HUES6 (cell line): ENCODE results near the gene ARMC2.

Experiments
- H3K27ac ChIP-seq: 2 replicates; pipeline ENCODE4 v1.7.0; 2013; ENCODE audit warnings: low read depth, mild to moderate bottlenecking, low read length, inconsistent platforms
- H3K27me3 ChIP-seq: 2 replicates; pipeline ENCODE4 v1.6.1; 2013; ENCODE audit warnings: low read length; ENCODE audit not compliant: control insufficient read depth, insufficient read depth
- H3K36me3 ChIP-seq: 2 replicates; pipeline ENCODE4 v1.6.1; 2013; ENCODE audit warnings: low read length; ENCODE audit not compliant: control insufficient read depth, insufficient read depth
- H3K4me1 ChIP-seq: 2 replicates; pipeline ENCODE4 v1.6.1; 2013; ENCODE audit warnings: low read length; ENCODE audit not compliant: control insufficient read depth, insufficient read depth
- H3K4me3 ChIP-seq: 2 replicates; pipeline ENCODE4 v1.5.1; 2013; ENCODE audit warnings: low read depth, low read length
- H3K9ac ChIP-seq: one replicate; pipeline ENCODE4 v1.6.1; 2013; ENCODE audit warnings: mild to moderate bottlenecking, low read length
- H3K9me3 ChIP-seq: 2 replicates; pipeline ENCODE4 v1.6.1; 2013; ENCODE audit warnings: low read depth, low read length; ENCODE audit not compliant: control insufficient read depth, insufficient read depth

Gene ARMC2

GRCh38 chr6:108848116-108848868 lies at the start of gene ARMC2:
ARMC2 (plus strand) TSS chr6:108848422; CDS start chr6:108854268, 5,846 bp downstream.
- H3K9ac ChIP-seq, result peak within 1 kb of the TSS; percentile 73
- H3K36me3 ChIP-seq, result no peaks in the 10 kb centered on the region
- no peaks in the 10 kb centered on the region for H3K27me3 ChIP-seq
- peak within 1 kb of the TSS; percentile 94 for H3K4me3 ChIP-seq
- H3K9me3 ChIP-seq, result no peaks in the 10 kb centered on the region
- H3K27ac ChIP-seq, result 0 out of 2 replicates have a peak within 1 kb of the TSS, but pooled peaks have one; percentile 31
- peaks cover 6% of the 10 kb centered on the region for H3K4me1 ChIP-seq

DNA sequence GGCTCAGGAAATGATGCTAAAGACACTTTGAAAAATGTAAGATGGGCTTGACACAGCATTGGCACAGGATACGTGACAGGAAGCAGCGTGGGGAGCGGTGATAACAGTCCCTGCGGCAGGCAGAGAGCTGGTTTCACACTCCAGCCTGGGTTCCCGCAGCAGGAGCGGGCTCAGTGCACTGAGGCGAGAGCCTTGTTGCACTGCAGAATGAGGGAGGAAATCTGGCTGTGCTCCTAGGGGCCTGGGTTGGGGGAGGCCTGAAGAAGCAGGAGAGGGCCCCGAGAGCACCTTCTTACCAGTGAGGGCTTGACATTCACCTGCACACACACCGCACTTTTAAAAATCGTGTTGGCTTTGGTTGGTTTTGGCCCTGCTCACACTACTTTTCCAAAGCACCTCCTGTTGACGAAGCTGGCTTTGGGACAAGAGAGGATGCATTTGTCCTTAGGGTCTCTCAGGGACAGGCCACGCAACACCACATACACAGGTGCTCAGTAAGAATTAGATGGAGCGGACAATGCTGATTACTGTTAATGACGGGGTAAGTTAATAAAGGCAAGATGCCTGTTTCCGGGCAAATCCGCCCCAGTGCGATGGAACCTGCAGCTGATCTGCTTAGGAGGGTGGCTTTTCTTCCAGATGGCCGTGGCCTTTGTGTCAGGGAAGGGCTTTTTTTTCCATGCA lies 49.4 kb upstream of the ARMC2 start:
- Histone ChIP-seq H3K9me3 (no peaks in the 10 kb centered on the region), H3K4me3 (no peak overlapping the region), H3K27ac (no peak overlapping the region), H3K9ac (no peak overlapping the region), H3K27me3 (no peaks in the 10 kb centered on the region; the same call in 1 of the 2 replicates), H3K36me3 (no peaks in the 10 kb centered on the region), H3K4me1 (peaks cover 7% of the 10 kb centered on the region; the same call in 1 of the 2 replicates)

DNA sequence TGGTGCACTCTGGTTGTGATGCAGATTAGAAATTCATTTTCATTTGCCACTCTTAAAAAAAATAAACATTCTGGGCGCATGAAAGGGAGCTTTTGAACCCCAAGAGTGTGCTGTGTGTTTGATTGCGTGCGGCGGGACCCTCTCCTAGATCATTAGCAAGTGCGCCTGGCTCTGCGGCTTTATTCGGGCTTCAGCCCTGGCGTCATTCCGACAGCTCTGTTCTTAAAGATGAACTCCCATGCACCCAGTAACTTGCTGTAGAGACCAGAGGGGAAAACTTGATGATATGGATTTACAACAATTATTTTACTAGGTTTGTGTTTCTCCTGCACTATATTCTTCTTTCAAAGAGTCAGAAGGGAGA lies 48.9 kb upstream of the ARMC2 start:
- Histone ChIP-seq H3K9ac (no peak overlapping the region), H3K4me3 (no peak overlapping the region), H3K9me3 (no peaks in the 10 kb centered on the region), H3K27me3 (no peaks in the 10 kb centered on the region; the same call in 1 of the 2 replicates), H3K27ac (no peak overlapping the region), H3K4me1 (peaks cover 7% of the 10 kb centered on the region; the same call in 1 of the 2 replicates), H3K36me3 (no peaks in the 10 kb centered on the region)

DNA sequence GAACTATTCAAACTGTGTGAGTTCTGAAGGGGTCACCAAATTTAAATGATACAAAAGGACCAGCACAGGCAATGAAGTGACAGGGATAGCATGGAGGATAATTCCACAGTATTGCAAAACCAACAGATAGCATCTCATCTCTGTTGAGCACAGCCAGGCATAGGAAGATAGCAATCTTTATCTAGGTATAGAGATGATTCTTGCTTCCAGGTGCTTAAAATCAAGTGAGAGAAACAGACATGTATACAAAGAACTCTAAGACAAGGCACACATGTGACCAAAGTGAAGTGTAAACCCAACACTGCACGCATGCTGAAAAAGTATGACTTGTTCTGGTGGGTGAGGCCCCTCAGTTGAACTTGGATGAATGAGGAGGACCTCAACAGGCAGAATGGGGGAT lies 48.4 kb upstream of the ARMC2 start:
- Histone ChIP-seq H3K27me3 (no peaks in the 10 kb centered on the region; the same call in 1 of the 2 replicates), H3K36me3 (no peaks in the 10 kb centered on the region), H3K9me3 (no peaks in the 10 kb centered on the region), H3K27ac (no peak overlapping the region), H3K4me1 (peaks cover 7% of the 10 kb centered on the region; the same call in 1 of the 2 replicates), H3K4me3 (no peak overlapping the region), H3K9ac (no peak overlapping the region)

DNA sequence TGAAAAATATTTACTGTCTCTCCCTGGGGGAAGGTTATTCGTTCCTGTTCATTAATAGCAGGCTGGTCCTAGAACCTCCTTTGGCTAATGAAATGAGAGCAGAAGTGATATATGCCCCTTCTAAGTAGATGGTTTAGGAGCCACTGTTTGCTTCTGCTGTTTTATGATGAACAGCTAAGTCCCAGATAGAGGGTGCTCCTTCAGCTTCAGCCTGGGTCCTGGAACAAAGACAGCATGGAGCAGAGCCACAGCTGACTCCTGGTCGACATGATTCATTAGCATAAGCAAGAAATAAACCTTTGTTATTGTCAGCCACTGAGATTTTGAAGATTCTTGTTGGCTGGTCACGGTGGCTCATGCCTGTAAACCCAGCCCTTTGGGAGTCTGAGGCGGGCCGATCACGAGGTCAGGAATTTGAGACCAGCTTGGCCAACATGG lies 47.8 kb upstream of the ARMC2 start:
- H3K4me1 ChIP-seq, result peaks cover 7% of the 10 kb centered on the region; the same call in 1 of the 2 replicates
- no peak overlapping the region for H3K9ac ChIP-seq
- no peaks in the 10 kb centered on the region; the same call in 1 of the 2 replicates for H3K27me3 ChIP-seq
- H3K27ac ChIP-seq, result no peak overlapping the region
- no peaks in the 10 kb centered on the region for H3K36me3 ChIP-seq
- no peak overlapping the region for H3K4me3 ChIP-seq
- H3K9me3 ChIP-seq, result no peaks in the 10 kb centered on the region

DNA sequence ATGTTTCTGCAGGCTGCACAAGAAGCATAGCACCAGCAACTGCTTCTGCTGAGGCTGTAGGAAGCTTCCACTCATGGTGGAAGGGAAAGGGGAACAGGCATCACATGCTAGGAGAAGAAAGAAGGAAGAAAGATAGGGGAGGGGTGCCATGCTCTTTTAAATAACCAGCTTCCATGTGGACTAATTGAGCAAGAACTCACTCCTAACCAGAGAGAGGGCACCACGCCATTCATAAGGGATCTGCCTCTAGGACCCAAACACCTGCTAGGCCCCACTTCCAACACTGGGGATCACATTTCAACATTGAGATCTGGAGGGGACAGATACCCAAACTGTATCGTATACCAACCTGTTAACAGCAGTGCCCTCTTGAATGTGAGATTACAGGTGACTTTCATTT lies 46.9 kb upstream of the ARMC2 start:
- Histone ChIP-seq H3K27me3 (no peaks in the 10 kb centered on the region; the same call in 1 of the 2 replicates), H3K4me1 (peaks cover 7% of the 10 kb centered on the region; the same call in 1 of the 2 replicates), H3K27ac (no peak overlapping the region), H3K4me3 (no peak overlapping the region), H3K36me3 (no peaks in the 10 kb centered on the region), H3K9me3 (no peaks in the 10 kb centered on the region), H3K9ac (no peak overlapping the region)

DNA sequence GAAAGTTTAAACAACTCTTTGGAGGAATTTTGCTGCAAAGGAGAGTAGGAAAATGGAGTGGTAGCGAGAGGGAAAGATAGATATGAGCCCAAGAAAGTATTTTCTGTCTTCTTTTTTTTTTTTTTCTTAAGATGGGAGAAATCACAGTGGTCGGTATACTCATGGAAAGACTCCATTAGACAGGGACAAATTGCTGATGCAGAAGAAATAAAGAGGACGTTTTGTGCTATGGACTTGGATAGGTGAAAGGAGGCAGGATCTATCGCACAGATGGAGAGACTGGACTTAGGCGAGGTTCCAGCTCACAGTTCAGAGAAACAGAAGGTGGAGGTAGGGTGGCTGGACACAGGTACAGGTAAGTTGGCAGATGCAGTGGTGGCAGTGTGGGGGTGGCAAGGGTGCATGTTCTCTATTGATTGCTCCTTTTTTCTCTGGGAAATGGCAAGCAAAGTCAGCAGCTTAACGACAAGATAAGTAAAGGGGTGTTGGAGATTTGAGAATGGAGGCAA lies 44.2 kb upstream of the ARMC2 start:
- no peaks in the 10 kb centered on the region for H3K36me3 ChIP-seq
- no peak overlapping the region for H3K9ac ChIP-seq
- H3K4me1 ChIP-seq, result no peaks in the 10 kb centered on the region
- no peaks in the 10 kb centered on the region for H3K9me3 ChIP-seq
- H3K27ac ChIP-seq, result no peak overlapping the region
- no peak overlapping the region for H3K4me3 ChIP-seq
- H3K27me3 ChIP-seq, result no peaks in the 10 kb centered on the region; the same call in 1 of the 2 replicates

GRCh38 chr6:108804956-108805355 lies 43.3 kb upstream of the ARMC2 start:
- Histone ChIP-seq H3K27ac (no peak overlapping the region), H3K9me3 (no peaks in the 10 kb centered on the region), H3K4me3 (no peak overlapping the region), H3K4me1 (no peaks in the 10 kb centered on the region), H3K9ac (no peak overlapping the region), H3K27me3 (no peaks in the 10 kb centered on the region; the same call in 1 of the 2 replicates), H3K36me3 (no peaks in the 10 kb centered on the region)

- no peak overlapping the region for H3K27ac ChIP-seq
- H3K9ac ChIP-seq, result no peak overlapping the region
- no peaks in the 10 kb centered on the region for H3K36me3 ChIP-seq
- H3K4me1 ChIP-seq, result no peaks in the 10 kb centered on the region
- H3K4me3 ChIP-seq, result no peak overlapping the region
- no peaks in the 10 kb centered on the region for H3K9me3 ChIP-seq
- H3K27me3 ChIP-seq, result no peaks in the 10 kb centered on the region; the same call in 1 of the 2 replicates
Measured at GRCh38 chr6:108805611-108806167, 42.5 kb upstream of the ARMC2 start.

DNA sequence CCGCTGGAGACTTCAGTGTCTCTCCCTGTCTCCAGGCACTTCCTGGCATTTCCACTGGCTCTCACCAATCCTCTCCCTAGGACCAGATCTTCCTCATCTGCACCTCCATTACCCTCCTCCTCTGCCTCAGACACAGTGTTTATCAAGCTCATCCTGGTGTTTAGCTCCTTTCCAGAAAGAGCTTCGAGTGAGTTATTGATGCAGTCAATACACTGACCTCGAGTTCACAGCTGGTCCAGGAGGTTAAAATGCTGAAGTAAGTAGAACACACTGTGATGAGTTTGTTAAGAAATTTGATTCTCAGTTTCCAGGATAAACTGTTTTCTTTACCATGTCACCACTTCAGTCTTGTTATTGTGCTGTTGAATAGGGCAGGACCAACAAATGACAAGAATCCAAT lies 42.1 kb upstream of the ARMC2 start:
- H3K27me3 ChIP-seq, result no peaks in the 10 kb centered on the region; the same call in 1 of the 2 replicates

More for the DNA sequence above, 42.1 kb upstream of the ARMC2 start:
- Histone ChIP-seq H3K9ac (no peak overlapping the region), H3K36me3 (no peaks in the 10 kb centered on the region), H3K27ac (no peak overlapping the region), H3K9me3 (no peaks in the 10 kb centered on the region), H3K4me1 (no peaks in the 10 kb centered on the region), H3K4me3 (no peak overlapping the region)
